Gastrocnemius medialis (tissue), 4 donors: ENCODE results near the gene CGB1. TPM values are rescaled to one million over a fixed set of nuclear protein-coding genes. Genes with fewer than 3 reads are reported as not detected.

Experiments used
- ATAC-seq, 2 donors: fragments of 150-250 bp; one replicate each; pipeline ENCODE4 v1.9.1; 2016
- DNase-seq, 2 donors: peaks; one replicate each; pipeline ENCODE4 v3.0.0-alpha.2; 2019
- H3K27ac ChIP-seq, 4 donors: fragments of 200-600 bp; sonication (generic); 1 replicate in 1 of 4; 2 replicates in 3 of 4; pipeline ENCODE4 v1.5.1; 2016 to 2018; ENCODE audit warnings: mild to moderate bottlenecking in 2 of 4, moderate library complexity in 1 of 4
- H3K27me3 ChIP-seq, 3 donors: fragments of 200-600 bp; sonication (generic) in 2 of 3; 1 replicate in 1 of 3; 2 replicates in 2 of 3; pipeline versions ENCODE4 v1.5.1 to v1.6.0; 2016 to 2019; ENCODE audit warnings: mild to moderate bottlenecking in 1 of 3, moderate library complexity in 1 of 3
- H3K36me3 ChIP-seq, 2 donors: fragments of 200-600 bp; sonication (generic) in 1 of 2; one replicate each; pipeline ENCODE4 v1.5.1; 2017 to 2018
- H3K4me1 ChIP-seq, 2 donors: fragments of 200-600 bp; sonication (generic) in 1 of 2; one replicate each; pipeline ENCODE4 v1.5.1; 2016 to 2017; ENCODE audit warnings: mild to moderate bottlenecking in 2 of 2
- H3K4me3 ChIP-seq, 4 donors: fragments of 200-600 bp; sonication (generic) in 3 of 4; 1 replicate in 1 of 4; 2 replicates in 3 of 4; pipeline ENCODE4 v1.5.1; 2016 to 2019; ENCODE audit warnings: mild to moderate bottlenecking in 2 of 4
- H3K9me3 ChIP-seq, 3 donors: fragments of 200-600 bp; sonication (generic) in 2 of 3; 1 replicate in 1 of 3; 2 replicates in 2 of 3; pipeline ENCODE4 v1.5.1; 2016 to 2019
- CTCF ChIP-seq, 5 experiments: fragments of 450-650 bp in 3 of 5; fragments of 200-600 bp in 2 of 5; sonication (generic) in 2 of 5; IDR thresholded peaks in 4 of 5; conservative IDR thresholded peaks in 1 of 5; 1 replicate in 4 of 5; 2 replicates in 1 of 5; pipeline ENCODE4 v1.5.1; 2016 to 2019; ENCODE audit warnings: antibody characterized with exemption in 5 of 5, mild to moderate bottlenecking in 3 of 5, moderate library complexity in 3 of 5
- POLR2A ChIP-seq, 2 donors: fragments of 450-650 bp; IDR thresholded peaks; one replicate each; pipeline ENCODE4 v1.6.1; 2017; ENCODE audit warnings: antibody characterized with exemption in 2 of 2, mild to moderate bottlenecking in 2 of 2, moderate library complexity in 2 of 2
- in situ Hi-C, 4 donors: fragments of 200-750 bp; cut with MboI; loops; one replicate each; pipeline versions ENCODE4 v1.15.0 to v1.8.0; 2017; ENCODE audit warnings: low sequenced_read_pairs in 4 of 4
- intact Hi-C: fragments of 100-400 bp; cut with DNase I; formaldehyde crosslinking; loops from one replicate; pipeline ENCODE4 v1.15.1; 2023; ENCODE audit warnings: low total_unique reads
- total RNA-seq, 4 donors: library from RNA; depleted of rRNA; stranded (reverse); fragments of >200 nt; gene quantifications; one replicate each; pipeline versions ENCODE4 v1.1.0 to v1.2.3, GENCODE V29; 2016

Gene CGB1
- total RNA-seq, 4 donors from 2014 or later, result not detected

- intact Hi-C loops, result no loop called here
- no peak overlapping the region for H3K4me3 ChIP-seq
- H3K9me3 ChIP-seq, result no peaks in the 10 kb centered on the region
- H3K4me1 ChIP-seq, result peaks cover 13 to 17% of the 10 kb centered on the region in 2 donors
- no peak for DNase-seq
- H3K36me3 ChIP-seq, result peaks cover 0 to 62% of the 10 kb centered on the region in 2 donors
- ATAC-seq, result no peak
- no peak for TF ChIP-seq CTCF (IDR thresholded peaks at IDR 0.05 in 4 of 5, conservative IDR thresholded peaks at IDR 0.05 in 1 of 5)
- TF ChIP-seq POLR2A (IDR thresholded peaks at IDR 0.05), result no peak
- in situ Hi-C loops, result no loop called here
- peaks cover 0 to 10% (median 8%) of the 10 kb centered on the region in 3 donors for H3K27me3 ChIP-seq
- no peak overlapping the region for H3K27ac ChIP-seq
Measured at GRCh38 chr19:49014123-49014869, 22.4 kb downstream of the CGB1 start.

- no peaks in the 10 kb centered on the region for H3K9me3 ChIP-seq
- intact Hi-C loops, result no loop called here
Measured at GRCh38 chr19:49011194-49011593, 25.5 kb downstream of the CGB1 start.

GRCh38 chr19:49010453-49010852 is 26.2 kb downstream of the CGB1 start:
- intact Hi-C loops, result no loop called here
- Histone ChIP-seq H3K4me1 (no peaks in the 10 kb centered on the region), H3K4me3 (no peak overlapping the region), H3K36me3 (peaks cover 0 to 85% of the 10 kb centered on the region in 2 donors), H3K9me3 (no peaks in the 10 kb centered on the region), H3K27ac (no peak overlapping the region), H3K27me3 (no peaks in the 10 kb centered on the region)
- DNase-seq (no peak), ATAC-seq (no peak)
- in situ Hi-C loops, result no loop called here
- TF ChIP-seq CTCF (IDR thresholded peaks at IDR 0.05 in 4 of 5, conservative IDR thresholded peaks at IDR 0.05 in 1 of 5), result no peak
- no peak for TF ChIP-seq POLR2A (IDR thresholded peaks at IDR 0.05)

More at GRCh38 chr19:49011194-49011593, 25.5 kb downstream of the CGB1 start:
- DNase-seq (no peak), ATAC-seq (no peak)
- Histone ChIP-seq H3K27me3 (no peaks in the 10 kb centered on the region), H3K4me3 (no peak overlapping the region), H3K4me1 (no peaks in the 10 kb centered on the region), H3K27ac (no peak overlapping the region), H3K36me3 (peaks cover 0 to 85% of the 10 kb centered on the region in 2 donors)
- TF ChIP-seq CTCF (IDR thresholded peaks at IDR 0.05 in 4 of 5, conservative IDR thresholded peaks at IDR 0.05 in 1 of 5), result no peak
- TF ChIP-seq POLR2A (IDR thresholded peaks at IDR 0.05), result no peak
- in situ Hi-C loops, result no loop called here

- intact Hi-C loops, result no loop called here
- Histone ChIP-seq H3K9me3 (no peaks in the 10 kb centered on the region), H3K4me1 (no peaks in the 10 kb centered on the region), H3K4me3 (no peak overlapping the region), H3K27ac (no peak overlapping the region), H3K27me3 (no peaks in the 10 kb centered on the region), H3K36me3 (peaks cover 0 to 85% of the 10 kb centered on the region in 2 donors)
- TF ChIP-seq POLR2A (IDR thresholded peaks at IDR 0.05) (no peak), CTCF (IDR thresholded peaks at IDR 0.05 in 4 of 5, conservative IDR thresholded peaks at IDR 0.05 in 1 of 5) (no peak)
- DNase-seq, result no peak
- in situ Hi-C loops, result no loop called here
- no peak for ATAC-seq
Measured at GRCh38 chr19:49009828-49010227, 26.9 kb downstream of the CGB1 start.
